SK-N-SH (cell line): ENCODE results near the gene PPP1R9B. TPM values are rescaled to one million over a fixed set of nuclear protein-coding genes. Genes with fewer than 3 reads are reported as not detected.

Source experiments
- CTCF ChIA-PET: fragments of 300-600, 350-600 bp; formaldehyde crosslinking; extraction: SDS; loops from one replicate; lab custom pipeline; 2021; lab: Yijun Ruan, JAX
- POLR2A ChIA-PET: fragments of 350-600 bp; sonication (Branson Sonifier 250); formaldehyde crosslinking; extraction: SDS; loops from one replicate; lab custom pipeline; 2020; ENCODE audit warnings: antibody characterized with exemption, inconsistent platforms; lab: Yijun Ruan, JAX
- DNase-seq: peaks from one replicate; pipeline ENCODE4 v3.0.0; 2012
- H2AFZ ChIP-seq: fragments of 200-600 bp; sonication (generic); 2 replicates; pipeline ENCODE4 v1.8.1; 2016; ENCODE audit warnings: antibody characterized with exemption, mild to moderate bottlenecking, low read depth
- H3F3A ChIP-seq: fragments of 200-600 bp; sonication (generic); replicated peaks from 2 replicates; pipeline ENCODE3; 2016; ENCODE audit warnings: antibody characterized with exemption, mild to moderate bottlenecking; ENCODE audit not compliant: insufficient read depth
- H3K27ac ChIP-seq, 2 experiments: fragments of 200-500 bp in 1 of 2; fragments of 200-600 bp in 1 of 2; sonication (Bioruptor generic) in 1 of 2; sonication (generic), shearing (Covaris generic) in 1 of 2; 2 replicates each; pipeline versions ENCODE4 v1.5.1 to v1.6.1; 2014 to 2016; ENCODE audit warnings: low read depth in 2 of 2, inconsistent platforms in 1 of 2, low read length in 1 of 2, mild to moderate bottlenecking in 1 of 2, mixed read lengths in 1 of 2
- H3K27me3 ChIP-seq: fragments of 200-600 bp; sonication (generic), shearing (Covaris generic); 2 replicates; pipeline ENCODE4 v1.6.1; 2016; ENCODE audit warnings: mixed run types; ENCODE audit not compliant: insufficient read depth
- H3K36me3 ChIP-seq, 2 experiments: fragments of 200-500 bp in 1 of 2; fragments of 200-600 bp in 1 of 2; sonication (Bioruptor generic) in 1 of 2; sonication (generic) in 1 of 2; replicated peaks in 1 of 2; 2 replicates each; pipeline versions ENCODE3 to v1.5.1; 2014 to 2016; ENCODE audit warnings: low read length in 1 of 2, mild to moderate bottlenecking in 1 of 2; ENCODE audit not compliant: insufficient read depth in 2 of 2, control insufficient read depth in 1 of 2
- H3K4me1 ChIP-seq, 2 experiments: fragments of 200-500 bp in 1 of 2; fragments of 200-600 bp in 1 of 2; sonication (Bioruptor generic) in 1 of 2; sonication (generic), shearing (Covaris generic) in 1 of 2; 2 replicates each; pipeline versions ENCODE4 v1.5.1 to v1.6.1; 2014 to 2016; ENCODE audit warnings: low read depth in 1 of 2, low read length in 1 of 2, mixed run types in 1 of 2; ENCODE audit not compliant: insufficient read depth in 2 of 2, control insufficient read depth in 1 of 2
- H3K4me2 ChIP-seq: fragments of 200-600 bp; sonication (generic), shearing (Covaris generic); 2 replicates; pipeline ENCODE4 v1.6.1; 2017; ENCODE audit warnings: mixed run types
- H3K4me3 ChIP-seq, 2 experiments: fragments of 200-500 bp in 1 of 2; fragments of 200-600 bp in 1 of 2; sonication (Bioruptor generic) in 1 of 2; sonication (generic), shearing (Covaris generic) in 1 of 2; 2 replicates each; pipeline versions ENCODE4 v1.5.1 to v1.8.1; 2014 to 2016; ENCODE audit warnings: low read depth in 2 of 2, inconsistent platforms in 1 of 2, low read length in 1 of 2, mild to moderate bottlenecking in 1 of 2, mixed read lengths in 1 of 2, moderate library complexity in 1 of 2
- H3K79me2 ChIP-seq: fragments of 200-600 bp; sonication (generic); 2 replicates; pipeline ENCODE4 v1.8.1; 2017; ENCODE audit warnings: mild to moderate bottlenecking; ENCODE audit not compliant: insufficient read depth
- H3K9ac ChIP-seq: fragments of 200-600 bp; sonication (generic); 2 replicates; pipeline ENCODE4 v1.6.1; 2017; ENCODE audit warnings: mixed run types
- H3K9me2 ChIP-seq: fragments of 200-600 bp; sonication (generic); 2 replicates; pipeline ENCODE4 v1.6.1; 2017; ENCODE audit warnings: mixed run types
- H3K9me3 ChIP-seq: fragments of 200-600 bp; sonication (generic); 2 replicates; pipeline ENCODE4 v1.6.1; 2017; ENCODE audit warnings: mixed run types, mild to moderate bottlenecking, moderate library complexity
- H4K20me1 ChIP-seq: fragments of 200-600 bp; sonication (generic); 2 replicates; pipeline ENCODE4 v1.6.1; 2017; ENCODE audit warnings: mild to moderate bottlenecking, mixed run types; ENCODE audit not compliant: insufficient read depth
- CHD2 ChIP-seq: fragments of 150-350 bp; IDR thresholded peaks from 2 replicates; pipeline ENCODE4 v1.6.1; 2018; ENCODE audit warnings: low read length; ENCODE audit not compliant: partially characterized antibody
- ELF1 ChIP-seq: IDR thresholded peaks from 2 replicates; pipeline ENCODE4 v1.4.0; 2012
- EZH2phosphoT487 ChIP-seq: fragments of 200-600 bp; sonication (generic); IDR thresholded peaks from 2 replicates; pipeline ENCODE4 v1.6.1; 2017; ENCODE audit warnings: low read depth, mixed run types, mild to moderate bottlenecking, antibody characterized with exemption, moderate library complexity, borderline replicate concordance
- FOSL2 ChIP-seq: IDR thresholded peaks from 2 replicates; pipeline ENCODE4 v1.4.0; 2012; ENCODE audit warnings: low read depth, mild to moderate bottlenecking, moderate library complexity, borderline replicate concordance
- FOXJ3 ChIP-seq: sonication (generic); formaldehyde crosslinking; IDR thresholded peaks from 2 replicates; pipeline ENCODE4 v1.5.1; 2020; ENCODE audit warnings: mild to moderate bottlenecking, missing genetic modification reagents
- IRF3 ChIP-seq: fragments of 150-350 bp; IDR thresholded peaks from 2 replicates; pipeline ENCODE4 v1.6.1; 2016; ENCODE audit warnings: mild to moderate bottlenecking, low read depth, low read length
- JUND ChIP-seq: IDR thresholded peaks from 2 replicates; pipeline ENCODE4 v1.4.0; 2012
- MEF2A ChIP-seq: IDR thresholded peaks from 2 replicates; pipeline ENCODE4 v1.4.0; 2012; ENCODE audit warnings: low read depth, borderline replicate concordance
- MXI1 ChIP-seq: IDR thresholded peaks from 2 replicates; pipeline ENCODE4 v1.6.1; 2012; ENCODE audit warnings: mild to moderate bottlenecking, low read depth, low read length, improper control_type of control experiment
- NRF1 ChIP-seq: IDR thresholded peaks from 2 replicates; pipeline ENCODE4 v1.6.1; 2012; ENCODE audit warnings: low read depth, mild to moderate bottlenecking, low read length
- POLR2AphosphoS5 ChIP-seq: IDR thresholded peaks from 2 replicates; pipeline ENCODE4 v1.6.1; 2012; ENCODE audit warnings: low read depth, low read length
- RAD21 ChIP-seq: IDR thresholded peaks from 2 replicates; pipeline ENCODE4 v1.6.1; 2012; ENCODE audit warnings: mild to moderate bottlenecking, low read length
- RXRA ChIP-seq: IDR thresholded peaks from 2 replicates; pipeline ENCODE4 v1.4.0; 2012; ENCODE audit warnings: low read depth, mild to moderate bottlenecking, borderline replicate concordance
- SMC3 ChIP-seq: IDR thresholded peaks from 2 replicates; pipeline ENCODE4 v1.6.1; 2012; ENCODE audit warnings: low read depth, low read length, improper control_type of control experiment
- USF2 ChIP-seq: fragments of 150-350 bp; IDR thresholded peaks from 2 replicates; pipeline ENCODE4 v1.6.1; 2017; ENCODE audit warnings: antibody characterized with exemption, low read length, low read depth, borderline replicate concordance
- ZBTB33 ChIP-seq: IDR thresholded peaks from 2 replicates; pipeline ENCODE4 v1.4.0; 2012; ENCODE audit warnings: low read depth, borderline replicate concordance
- WGBS: methylation state at CpG from one replicate; pipeline ENCODE4 v1.1.6; 2017; ENCODE audit warnings: low lambda C conversion rate; 5-methylcytosine and 5-hydroxymethylcytosine counted together
- polyA plus RNA-seq, 3 experiments: library from polyadenylated mRNA; depleted of rRNA; stranded (reverse); fragments of >200 nt; gene quantifications; 2 replicates each; pipeline ENCODE4 v1.2.3, GENCODE V29; 2012

Gene PPP1R9B
- polyA plus RNA-seq, 1 of the 3 experiments (the other 2 are of a cell fraction): 35.2 TPM

GRCh38 chr17:50145532-50146229 is 4.8 kb downstream of the PPP1R9B start (continued):
- TF ChIP-seq NRF1: no peak
- TF ChIP-seq FOXJ3 (CRISPR knock-in tag): no peak
- no peak for TF ChIP-seq IRF3
- TF ChIP-seq ELF1: no peak

- Histone ChIP-seq H3K36me3 (peaks cover 33 to 56% of the 10 kb centered on the region in 2 experiments), H3K9me2 (no peaks in the 10 kb centered on the region), H2AFZ (no peak overlapping the region), H3K4me2 (no peak overlapping the region), H3K9me3 (no peaks in the 10 kb centered on the region), H4K20me1 (peaks cover 79% of the 10 kb centered on the region), H3K27ac (no peak overlapping the region), H3K4me3 (no peak overlapping the region), H3K27me3 (no peaks in the 10 kb centered on the region), H3K79me2 (peaks cover 75% of the 10 kb centered on the region), H3K9ac (no peak overlapping the region), H3F3A (peaks cover 28% of the 10 kb centered on the region), H3K4me1 (peaks cover 21 to 38% of the 10 kb centered on the region in 2 experiments; a peak in 3 of 4 replicates)
- POLR2A ChIA-PET: interaction anchor here (1.2 kb wide), 1 partner anchor 15 kb away, joined by 3 read pairs; the partner anchor contains the start of gene SAMD14
- no peak for TF ChIP-seq FOXJ3 (CRISPR knock-in tag)
- no peak for TF ChIP-seq USF2
- TF ChIP-seq EZH2phosphoT487: no peak
- TF ChIP-seq RXRA: no peak
- no peak for TF ChIP-seq SMC3
- TF ChIP-seq CHD2: no peak
- WGBS: 92% methylated on average over 16 of the region's 16 CpGs
- no peak for DNase-seq
- CTCF ChIA-PET: interaction anchor here (0.7 to 12.8 kb wide), 10 partner anchors 7 to 152 kb away, joined by 3 to 169 read pairs (median 9); partner anchors contain the start of gene COL1A1
These were observed 5.5 kb downstream of the PPP1R9B start for GRCh38 chr17:50144845-50145531.

GRCh38 chr17:50144355-50144754 is 6.1 kb downstream of the PPP1R9B start:
- WGBS: 96% methylated on average over 6 of the region's 6 CpGs
- POLR2A ChIA-PET: no interaction called here
- CTCF ChIA-PET: interaction anchor here (0.9 to 12.8 kb wide), 5 partner anchors 6 to 147 kb away, joined by 4 to 169 read pairs (median 8); no protein-coding TSS in a partner anchor
- TF ChIP-seq EZH2phosphoT487 (no peak), MEF2A (no peak), ZBTB33 (no peak), ELF1 (no peak), RXRA (no peak), JUND (no peak), RAD21 (no peak), IRF3 (no peak), FOSL2 (no peak), MXI1 (no peak), POLR2AphosphoS5 (no peak), NRF1 (no peak)

More at GRCh38 chr17:50144355-50144754, 6.1 kb downstream of the PPP1R9B start:
- no peak for DNase-seq
- Histone ChIP-seq H3K4me1 (peaks cover 21 to 38% of the 10 kb centered on the region in 2 experiments; a peak in 3 of 4 replicates), H3K9me3 (no peaks in the 10 kb centered on the region), H2AFZ (no peak overlapping the region), H3K79me2 (peaks cover 72% of the 10 kb centered on the region), H3K9me2 (no peaks in the 10 kb centered on the region), H3F3A (peaks cover 31% of the 10 kb centered on the region), H3K36me3 (peaks cover 37 to 61% of the 10 kb centered on the region in 2 experiments), H3K4me2 (no peak overlapping the region), H3K9ac (no peak overlapping the region), H3K4me3 (no peak overlapping the region), H3K27ac (no peak overlapping the region), H4K20me1 (peaks cover 82% of the 10 kb centered on the region), H3K27me3 (no peaks in the 10 kb centered on the region)
